Stimulated activated CD4-positive, alpha-beta T cell treated with anti-CD3 and anti-CD28 coated beads, Interleukin-4, amount 100 ng/mL, for 1 hour (primary cell): ENCODE data around the gene COLQ.
"Not testable (repeated sequence)": the region's sequence is repeated elsewhere in the genome, so short reads cannot be mapped to it uniquely, and the experiment has no call there.

Experiments
- DNase-seq: peaks from one replicate; pipeline ENCODE4 v3.0.0-alpha.2; 2020

Gene COLQ

DNA sequence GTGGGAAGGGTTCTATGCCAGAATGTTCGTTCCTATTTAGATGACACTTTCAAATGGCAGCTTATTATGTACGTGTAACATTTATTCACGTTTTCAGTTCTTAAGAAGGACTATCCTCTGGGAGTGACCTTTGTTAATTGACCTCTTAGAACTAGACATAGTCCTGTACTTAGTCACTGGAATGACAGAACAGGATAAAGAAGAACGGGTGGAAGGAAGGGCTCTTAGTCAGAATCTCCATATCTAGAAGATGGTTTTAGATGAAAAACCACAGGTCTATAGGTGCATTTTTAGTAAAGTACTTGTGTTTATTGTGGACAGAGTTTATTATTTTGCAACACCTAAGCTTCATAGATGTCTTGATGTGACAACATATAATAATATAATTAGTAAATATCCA is 100.6 kb downstream of the COLQ start:
- DNase-seq = no peak

DNA sequence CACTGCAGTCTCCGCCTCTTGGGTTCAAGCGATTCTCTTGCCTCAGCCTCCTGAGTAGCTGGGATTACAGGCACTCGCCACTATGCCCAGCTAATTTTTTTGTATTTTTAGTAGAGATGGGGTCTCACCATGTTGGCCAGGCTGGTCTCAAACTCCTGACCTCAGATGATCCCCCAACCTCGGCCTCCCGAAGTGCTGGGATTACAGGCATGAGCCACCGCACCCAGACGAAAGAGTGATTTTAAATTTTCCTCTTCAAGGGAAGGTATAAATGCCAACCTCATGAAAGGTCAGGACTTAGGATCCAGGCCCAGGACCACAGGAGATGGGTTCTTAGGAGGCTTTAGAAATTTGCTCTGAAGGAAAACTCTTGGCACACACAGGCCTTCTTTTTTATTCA is 110.5 kb downstream of the COLQ start:
- not testable (repeated sequence) for DNase-seq

DNA sequence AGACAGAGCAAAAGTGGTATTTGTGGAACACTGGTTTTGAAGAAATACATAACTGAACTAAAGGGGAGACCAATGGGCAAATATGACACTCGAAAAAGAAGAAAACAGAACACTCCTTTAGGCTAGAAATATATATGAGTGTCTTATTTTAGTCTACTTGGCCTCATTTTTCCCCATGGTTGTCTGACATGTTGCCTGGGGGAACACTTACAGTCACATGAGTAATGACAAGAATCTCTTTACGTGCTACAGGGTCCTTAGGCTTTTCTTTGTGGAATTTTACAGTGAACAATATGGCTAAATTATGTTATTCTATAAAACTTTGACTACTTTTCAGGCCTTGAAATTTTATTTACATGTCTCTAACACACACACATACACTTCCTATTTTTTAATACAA is 111.7 kb downstream of the COLQ start:
- DNase-seq = no peak

DNA sequence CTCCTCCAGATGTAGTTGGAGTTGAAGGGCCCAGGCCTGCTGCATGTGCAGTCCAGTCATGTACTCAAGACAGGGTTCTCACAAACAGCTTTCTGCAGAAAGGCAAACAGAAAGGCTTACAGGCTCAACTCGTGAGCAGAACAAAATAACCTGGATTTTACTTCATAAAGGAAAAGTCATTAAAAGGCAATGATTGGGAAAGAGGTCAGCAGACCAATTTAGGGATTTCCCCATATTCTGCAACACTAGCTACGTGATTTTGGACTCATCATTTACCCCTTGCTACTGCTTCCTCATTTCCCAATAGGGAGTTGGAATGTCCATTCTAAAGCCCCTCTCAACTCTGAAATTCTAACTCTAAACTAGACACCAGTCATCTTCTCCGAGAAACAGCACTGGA is 112.3 kb downstream of the COLQ start:
- DNase-seq = no peak

DNA sequence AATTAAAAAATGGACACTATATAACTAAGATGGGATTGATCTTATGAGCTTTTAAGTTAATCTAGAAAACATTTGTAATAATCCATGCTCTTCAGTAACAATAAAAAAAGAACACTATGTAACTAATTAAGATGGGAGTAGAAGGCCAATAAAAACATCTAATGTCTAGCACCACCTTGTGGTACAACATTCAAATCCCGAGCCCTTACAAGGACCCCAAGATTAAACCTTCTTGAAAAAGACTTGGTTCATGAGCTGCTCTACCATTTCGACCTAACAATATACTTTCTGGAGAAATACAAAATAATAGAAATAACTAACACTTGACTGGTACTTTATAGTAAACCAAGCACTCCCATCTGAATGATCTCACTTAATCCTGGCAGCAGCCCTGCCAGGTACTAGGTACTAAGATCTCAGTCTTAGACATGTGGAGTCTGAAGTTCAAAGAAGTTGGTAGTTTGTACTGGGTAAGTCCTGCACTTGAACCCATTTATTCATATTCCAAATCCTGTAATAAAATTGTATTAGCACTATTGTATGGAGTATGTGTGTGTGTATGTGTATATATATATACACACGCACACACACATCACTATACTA is 116.0 kb downstream of the COLQ start:
- DNase-seq = no peak

DNA sequence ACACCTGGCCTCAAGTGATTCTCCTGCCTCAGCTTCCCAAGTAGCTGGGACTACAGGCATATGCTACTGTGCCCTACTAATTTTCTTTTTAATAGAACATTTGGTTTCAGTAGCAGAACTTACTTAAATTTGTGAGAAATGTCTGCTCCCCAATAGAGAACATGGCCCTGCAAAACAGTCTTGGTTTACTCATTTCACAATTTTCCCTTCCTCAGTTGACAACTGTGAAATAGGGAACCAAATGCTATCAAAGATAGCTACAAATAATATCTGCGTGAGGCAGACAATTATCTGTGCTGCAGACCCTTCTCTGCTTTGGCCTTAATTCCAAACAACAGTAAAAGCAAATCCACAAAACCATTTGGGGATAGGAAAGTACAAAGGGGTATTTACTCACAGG is 116.7 kb downstream of the COLQ start:
- no peak for DNase-seq

DNA sequence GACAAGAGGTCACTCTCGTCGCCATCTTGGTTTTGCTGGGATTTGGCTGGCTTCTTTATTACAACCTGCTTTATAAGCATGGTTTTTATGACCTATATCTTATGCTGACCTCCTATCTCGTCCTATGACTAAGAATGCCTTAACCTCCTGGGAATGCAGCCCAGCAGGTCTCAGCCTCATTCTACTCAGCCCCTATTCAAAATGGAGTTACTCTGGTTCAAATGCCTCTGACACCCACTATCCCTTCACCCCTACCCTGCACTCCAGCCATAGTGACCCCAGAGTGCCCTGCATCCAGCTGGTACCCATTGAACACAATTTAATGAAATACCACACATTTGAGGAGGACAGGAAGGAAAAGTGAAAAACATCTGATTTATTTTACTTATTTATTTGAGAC is 117.5 kb downstream of the COLQ start:
- DNase-seq = no peak

DNA sequence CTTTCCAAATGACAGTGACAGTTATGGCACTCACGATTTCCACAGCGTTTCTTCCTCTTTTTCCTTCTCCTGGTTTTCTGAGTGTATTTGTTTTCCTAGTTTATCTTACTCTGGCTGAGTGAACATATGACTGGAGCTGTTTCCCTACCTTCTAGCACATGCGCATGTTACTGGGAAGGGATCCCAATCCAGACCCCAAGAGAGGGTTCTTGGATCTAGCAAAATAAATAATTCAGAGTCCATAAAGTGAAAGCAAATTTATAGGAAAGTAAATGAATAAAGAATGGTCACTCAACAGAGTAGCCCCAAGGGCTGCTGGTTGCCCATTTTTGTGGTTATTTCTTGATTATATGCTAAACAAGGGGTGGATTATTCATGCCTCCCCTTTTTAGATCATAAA is 118.0 kb downstream of the COLQ start:
- DNase-seq = no peak

DNA sequence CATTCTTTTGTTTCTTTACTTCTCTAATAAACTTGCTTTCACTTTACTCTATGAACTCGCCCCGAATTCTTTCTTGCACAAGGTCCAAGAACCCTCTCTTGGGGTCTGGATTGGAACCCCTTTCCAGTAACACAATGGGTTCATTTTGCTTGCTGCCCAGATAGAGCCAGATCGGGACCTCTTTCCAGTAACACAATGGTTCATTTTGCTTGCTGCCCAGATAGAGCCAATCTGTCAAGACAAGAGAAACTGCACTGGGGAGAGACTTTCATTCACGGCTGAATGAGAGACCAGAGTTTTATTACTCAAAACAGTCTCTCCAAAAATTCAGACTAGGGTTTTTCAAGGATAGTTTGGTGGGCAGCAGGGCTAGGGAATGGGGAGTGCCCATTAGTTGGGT is 119.6 kb downstream of the COLQ start:
- DNase-seq = no peak
